Lower lobe of right lung (tissue), 2 donors: Measurements from ENCODE around the gene SLC47A1. TPM values are rescaled to one million over a fixed set of nuclear protein-coding genes. Genes with fewer than 3 reads are reported as not detected.
"Not testable (repeated sequence)": the region's sequence is repeated elsewhere in the genome, so short reads cannot be mapped to it uniquely, and the experiment has no call there.

Experiments used
- ATAC-seq, 2 donors: fragments of 200-7000 bp; cut with Tn5 transposase; one replicate each; pipeline ENCODE4 v1.9.1; 2020 to 2022; ENCODE audit warnings: mild to moderate bottlenecking in 2 of 2, moderate library complexity in 2 of 2
- DNase-seq: peaks from one replicate; pipeline ENCODE4 v3.0.0-alpha.2; 2020
- H3K27ac ChIP-seq: fragments of 200-600 bp; one replicate; pipeline ENCODE4 v1.8.0; 2022
- H3K27me3 ChIP-seq: fragments of 200-600 bp; one replicate; pipeline ENCODE4 v1.8.0; 2022; ENCODE audit warnings: low read depth
- H3K36me3 ChIP-seq: fragments of 200-600 bp; one replicate; pipeline ENCODE4 v1.8.0; 2022; ENCODE audit warnings: mild to moderate bottlenecking
- H3K4me1 ChIP-seq: fragments of 200-600 bp; one replicate; pipeline ENCODE4 v1.8.0; 2022
- H3K4me3 ChIP-seq: fragments of 200-600 bp; one replicate; pipeline ENCODE4 v1.8.0; 2022; ENCODE audit warnings: mild to moderate bottlenecking
- H3K9me3 ChIP-seq: fragments of 200-600 bp; one replicate; pipeline ENCODE4 v1.8.0; 2022
- CTCF ChIP-seq: fragments of 200-600 bp; IDR thresholded peaks from one replicate; pipeline ENCODE4 v1.8.0; 2022; ENCODE audit warnings: antibody characterized with exemption, mild to moderate bottlenecking
- intact Hi-C: fragments of 100-400 bp; cut with DNase I; formaldehyde crosslinking; loops from one replicate; pipeline ENCODE4 v1.11.0; 2022
- total RNA-seq: library from RNA; stranded (reverse); fragmentation: NEBNext Ultra II Directional; extraction: Animal tissue kit (Norgen Biotek cat#: 25700); gene quantifications from one replicate; pipeline ENCODE4 v1.2.1, GENCODE V29; 2021
- donor health status: DM: no; HTN: yes; CAD: no; lungs with severe emphysema.

The SLC47A1 gene
- total RNA-seq, 1 donor from 2014 or later = 18.6 TPM

GRCh38 chr17:19513897-19514488, 19.7 kb upstream of the SLC47A1 start:
- ATAC-seq (peak; percentile 75 to 87), DNase-seq (peak; percentile 65)
- no peak overlapping the region for H3K27ac ChIP-seq

GRCh38 chr17:19517699-19518098, 16.0 kb upstream of the SLC47A1 start:
- no peaks in the 10 kb centered on the region for H3K9me3 ChIP-seq
- no peak for ATAC-seq
- H3K27me3 ChIP-seq = no peaks in the 10 kb centered on the region
- intact Hi-C loops = no loop called here
- H3K36me3 ChIP-seq = no peaks in the 10 kb centered on the region
- no peak overlapping the region for H3K27ac ChIP-seq
- H3K4me3 ChIP-seq = no peak overlapping the region
- no peak for TF ChIP-seq CTCF
- peaks cover 10% of the 10 kb centered on the region for H3K4me1 ChIP-seq
- no peak for DNase-seq

More at GRCh38 chr17:19513897-19514488, 19.7 kb upstream of the SLC47A1 start:
- Histone ChIP-seq H3K9me3 (no peaks in the 10 kb centered on the region), H3K36me3 (no peaks in the 10 kb centered on the region), H3K4me3 (no peak overlapping the region), H3K4me1 (peaks cover 10% of the 10 kb centered on the region), H3K27me3 (no peaks in the 10 kb centered on the region)
- TF ChIP-seq CTCF = peak; percentile 89
- intact Hi-C loops = loop anchor here (5.0 kb wide), 1 partner anchor 253 kb away; no protein-coding TSS in a partner anchor

- H3K4me3 ChIP-seq, ATAC-seq, H3K4me1 ChIP-seq, DNase-seq, H3K36me3 ChIP-seq, H3K27me3 ChIP-seq, H3K27ac ChIP-seq, intact Hi-C loops, H3K9me3 ChIP-seq: not testable (repeated sequence)
Measured at GRCh38 chr17:19519388-19520291, 14.0 kb upstream of the SLC47A1 start.

- H3K36me3 ChIP-seq = no peaks in the 10 kb centered on the region
- no peaks in the 10 kb centered on the region for H3K4me1 ChIP-seq
- TF ChIP-seq CTCF = no peak
- no peak overlapping the region for H3K27ac ChIP-seq
- ATAC-seq = no peak
- DNase-seq = no peak
- H3K27me3 ChIP-seq = no peaks in the 10 kb centered on the region
- no peak overlapping the region for H3K4me3 ChIP-seq
- intact Hi-C loops = no loop called here
- H3K9me3 ChIP-seq = no peaks in the 10 kb centered on the region
Measured at GRCh38 chr17:19520641-19521040, 13.0 kb upstream of the SLC47A1 start.

GRCh38 chr17:19523690-19524089, 10.0 kb upstream of the SLC47A1 start:
- no peak for ATAC-seq
- no peak for DNase-seq
- no peaks in the 10 kb centered on the region for H3K9me3 ChIP-seq
- no peaks in the 10 kb centered on the region for H3K4me1 ChIP-seq
- intact Hi-C loops = no loop called here
- H3K27ac ChIP-seq = no peak overlapping the region
- H3K4me3 ChIP-seq = no peak overlapping the region
- no peaks in the 10 kb centered on the region for H3K27me3 ChIP-seq
- no peaks in the 10 kb centered on the region for H3K36me3 ChIP-seq
- no peak for TF ChIP-seq CTCF

- H3K4me3 ChIP-seq, H3K9me3 ChIP-seq, ATAC-seq, H3K36me3 ChIP-seq, intact Hi-C loops, H3K27ac ChIP-seq, H3K4me1 ChIP-seq, DNase-seq, H3K27me3 ChIP-seq: not testable (repeated sequence)
Measured at GRCh38 chr17:19526950-19527349, 6.7 kb upstream of the SLC47A1 start.
